ENCODE results near the gene NT5E. TPM values are rescaled to one million over a fixed set of nuclear protein-coding genes. Genes with fewer than 3 reads are reported as not detected.

The NT5E gene
- total and polyA plus RNA-seq, 2 of the 13 experiments (the other 11 are each of a cell fraction or from before 2014, with no cell fraction given), result 9.5 to 33.0 TPM

- no peak for TF ChIP-seq ZFP37 (CRISPR knock-in tag; IDR thresholded peaks at IDR 0.05; ENCODE audit: borderline replicate concordance)
- no peak for TF ChIP-seq ZNF124 (CRISPR knock-in tag; IDR thresholded peaks at IDR 0.05)
- peak; percentile 79 for TF ChIP-seq BCL6 (CRISPR knock-in tag; IDR thresholded peaks at IDR 0.05)
- peak in 1 of 2 experiments; percentile 40; a peak in 1 of 4 replicates for TF ChIP-seq REST (IDR thresholded peaks at IDR 0.05; ENCODE audit: borderline replicate concordance in 1 of 2, low read depth in 1 of 2, low read length in 2 of 2)
- peak; percentile 91; the same call in 1 of the 2 replicates for TF ChIP-seq NFIC (IDR thresholded peaks at IDR 0.05; ENCODE audit: low read length)
- TF ChIP-seq ZFP41 (CRISPR knock-in tag; IDR thresholded peaks at IDR 0.05; ENCODE audit: borderline replicate concordance), result no peak
- TF ChIP-seq DPF2 (CRISPR knock-in tag; IDR thresholded peaks at IDR 0.05; ENCODE audit: borderline replicate concordance, low read depth), result 0 out of 2 replicates have a peak, but pooled peaks have one; percentile 73
- TF ChIP-seq DBP (CRISPR knock-in tag; IDR thresholded peaks at IDR 0.05; ENCODE audit: not compliant biosample characterization), result no peak
- no peak for TF ChIP-seq HDAC6 (IDR thresholded peaks at IDR 0.05; ENCODE audit: low read depth, low read length)
- no peak for TF ChIP-seq SIN3B (IDR thresholded peaks at IDR 0.05; ENCODE audit: low read length)
- no peak for TF ChIP-seq GPBP1L1 (CRISPR knock-in tag; IDR thresholded peaks at IDR 0.05)
- TF ChIP-seq SMAD9 (CRISPR knock-in tag; IDR thresholded peaks at IDR 0.05), result no peak
- TF ChIP-seq POLR2AphosphoS2 (IDR thresholded peaks at IDR 0.05; ENCODE audit: low read depth, low read length), result no peak
- no peak for TF ChIP-seq CREB1 (IDR thresholded peaks at IDR 0.05)
- peak; percentile 69; the same call in 1 of the 2 replicates for TF ChIP-seq CREB1 (CRISPR knock-in tag; IDR thresholded peaks at IDR 0.05)
- TF ChIP-seq CBX1 (IDR thresholded peaks at IDR 0.05; ENCODE audit: low read depth), result no peak
- TF ChIP-seq CHD4 (IDR thresholded peaks at IDR 0.05; ENCODE audit: borderline replicate concordance, low read length), result no peak
- TF ChIP-seq PCBP1 (IDR thresholded peaks at IDR 0.05; ENCODE audit: borderline replicate concordance, low read depth, low read length), result no peak
- TF ChIP-seq GABPA (IDR thresholded peaks at IDR 0.05; ENCODE audit: low read depth, low read length), result no peak
- TF ChIP-seq GABPA (CRISPR knock-in tag; IDR thresholded peaks at IDR 0.05; ENCODE audit: low read depth), result peak; percentile 41
- no peak for TF ChIP-seq TMF1 (CRISPR knock-in tag; IDR thresholded peaks at IDR 0.05; ENCODE audit: low read depth)
- TF ChIP-seq ZBTB43 (CRISPR knock-in tag; conservative IDR thresholded peaks at IDR 0.05), result no peak
- TF ChIP-seq ZBTB21 (CRISPR knock-in tag; IDR thresholded peaks at IDR 0.05), result no peak
Observed at GRCh38 chr6:85405175-85405852, 44.6 kb upstream of the NT5E start (continued).

Data from HepG2 (cell line).